Inflammatory macrophage treated with lipopolysaccharide for 1 hour (primary cell): Measurements from ENCODE around the gene ITGA3.

Source experiments
- DNase-seq, 2 donors: peaks; one replicate each; pipeline ENCODE4 v3.0.0-alpha.2; 2020 to 2022

The ITGA3 gene

DNA sequence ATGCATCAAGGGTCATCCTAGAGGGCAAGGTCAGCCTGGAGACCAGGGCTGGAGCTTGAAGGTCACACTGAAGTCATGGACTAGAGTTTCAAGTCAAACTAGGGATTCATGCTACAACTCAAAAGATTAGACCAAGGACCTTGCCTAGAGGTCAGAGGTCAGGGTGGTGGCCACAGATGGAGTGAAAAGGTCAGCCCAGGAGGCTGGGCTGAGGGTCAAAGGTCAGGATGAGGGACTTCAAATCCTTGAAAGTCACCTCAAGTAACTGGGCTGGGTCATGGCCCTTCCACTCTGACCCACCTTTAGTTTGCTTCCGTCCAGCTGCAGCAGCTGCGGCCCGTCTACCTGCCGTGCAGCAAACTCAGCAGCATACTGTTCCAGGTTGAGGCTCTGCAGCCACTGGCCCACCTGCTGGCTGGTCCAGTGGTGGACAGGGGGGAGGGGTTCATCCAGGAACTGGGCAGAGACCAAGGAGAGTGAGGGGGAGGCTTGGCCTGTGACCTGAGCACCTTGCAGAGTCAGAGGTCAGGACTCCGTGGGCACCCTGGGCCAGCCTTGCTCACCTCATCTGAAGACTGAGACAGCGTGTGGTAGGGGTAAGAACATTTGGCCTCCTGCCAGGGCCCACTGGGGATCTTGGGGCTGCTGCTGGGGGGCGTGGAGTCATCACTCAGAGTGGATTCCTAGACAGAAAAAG, 57.9 kb downstream of the ITGA3 start:
- DNase-seq, result no peak

DNA sequence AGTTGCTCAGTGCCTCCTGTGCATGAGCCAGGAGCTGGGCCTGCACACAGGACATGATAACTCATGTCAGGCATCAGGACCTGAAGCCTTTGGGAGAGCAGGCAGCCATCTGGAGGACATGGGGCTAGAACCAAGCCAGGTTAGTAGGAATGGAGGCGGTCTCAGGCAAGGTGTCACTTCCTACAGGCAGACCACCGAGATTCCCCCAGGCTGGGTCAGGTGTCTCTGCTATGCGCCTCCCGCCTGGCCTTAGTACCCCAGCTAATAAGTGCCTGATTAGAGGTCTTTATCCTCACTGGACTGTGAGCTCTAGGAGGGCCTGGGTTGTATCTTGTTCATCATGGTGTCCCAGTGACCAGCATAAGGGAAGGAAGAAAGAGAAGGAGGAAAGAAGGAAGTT, 58.5 kb downstream of the ITGA3 start:
- DNase-seq, result no peak

DNA sequence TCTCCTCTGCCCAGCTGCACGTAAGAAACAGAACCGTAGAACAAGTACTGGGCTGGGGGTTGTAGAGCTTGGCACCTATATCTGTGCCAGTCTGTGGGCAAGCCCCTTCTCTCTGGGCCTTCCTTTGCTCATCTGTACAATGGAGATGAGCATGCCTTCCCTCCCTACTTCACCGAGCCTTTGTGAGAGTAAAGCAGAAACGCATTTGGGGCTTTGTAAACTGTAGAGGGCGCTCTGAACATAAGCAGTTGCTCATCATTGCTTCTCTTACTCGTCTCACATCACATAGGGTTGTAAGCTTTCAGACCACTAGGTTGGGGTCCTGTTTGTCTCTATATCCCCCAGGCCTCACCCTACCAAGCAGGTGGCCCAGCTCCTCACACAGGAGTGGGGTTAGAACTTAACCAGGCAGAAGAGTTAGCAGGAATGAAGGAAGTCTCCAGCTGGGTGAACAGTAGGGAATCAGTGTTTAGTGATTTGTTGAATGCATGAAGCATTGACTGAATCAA, 59.0 kb downstream of the ITGA3 start:
- DNase-seq, result peak; percentile 67 to 85

DNA sequence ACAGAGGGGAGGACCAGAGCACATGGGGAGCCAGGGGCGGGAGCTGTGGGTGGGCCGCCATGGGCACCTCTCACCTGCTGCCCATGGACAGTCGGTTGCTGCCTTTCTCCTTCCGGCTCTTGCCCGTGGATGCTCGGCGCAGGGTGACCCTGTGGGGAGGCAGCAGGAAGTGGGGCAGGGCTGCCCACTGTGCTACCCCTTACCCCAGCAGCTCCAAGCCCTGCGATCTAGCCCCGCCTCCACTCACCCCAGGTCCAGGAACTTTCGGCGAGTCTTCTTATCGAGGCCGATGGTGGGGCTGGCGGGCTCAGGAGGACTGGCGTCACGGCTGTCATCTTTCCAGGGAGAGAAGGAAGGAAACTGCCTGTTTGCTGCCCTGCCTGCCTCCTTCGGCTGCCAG, 59.8 kb downstream of the ITGA3 start:
- DNase-seq, result no peak

DNA sequence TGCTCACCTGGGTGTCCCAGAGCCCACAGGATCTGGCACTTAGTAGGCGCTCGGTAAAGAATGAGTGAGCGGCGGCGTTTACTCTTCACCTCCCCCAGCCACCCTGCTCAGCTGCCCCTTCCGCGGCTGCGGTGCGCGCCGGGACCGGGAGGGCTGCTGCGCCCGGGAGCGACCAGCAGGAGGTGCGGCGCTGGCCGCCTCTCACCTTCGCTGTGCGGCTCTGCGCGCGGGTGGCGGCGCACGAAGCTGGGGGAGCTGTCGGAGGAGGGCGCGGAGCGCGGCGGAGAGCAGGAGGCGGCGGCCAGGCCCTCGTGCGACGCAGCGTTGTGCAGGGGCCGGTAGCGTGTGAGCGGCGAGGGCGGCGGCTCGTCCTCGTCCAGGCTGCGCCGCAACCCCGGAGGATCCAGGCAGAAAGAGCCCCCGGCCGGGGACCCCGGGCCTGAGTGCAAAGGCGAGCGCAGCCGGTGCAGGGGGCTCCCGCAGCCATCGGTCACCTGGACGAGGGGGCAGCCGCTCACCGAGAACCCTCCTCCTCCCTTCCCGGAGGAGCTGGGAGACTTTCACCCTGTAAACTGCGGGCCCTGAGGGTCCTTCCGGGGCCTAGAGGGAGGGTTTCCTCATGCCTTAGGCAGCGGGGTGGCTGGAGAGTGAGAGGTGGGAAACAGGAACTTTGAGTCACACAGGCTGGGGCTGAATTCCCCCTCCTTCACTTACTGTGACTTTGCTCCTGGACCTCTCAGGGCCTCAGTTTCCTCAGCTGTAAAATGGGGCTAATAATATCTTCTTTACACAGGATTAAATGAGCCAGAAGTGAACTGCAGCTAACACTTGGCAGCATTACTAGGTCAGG, 61.5 kb downstream of the ITGA3 start:
- DNase-seq, result peak in 1 of 2 donors; percentile 57

DNA sequence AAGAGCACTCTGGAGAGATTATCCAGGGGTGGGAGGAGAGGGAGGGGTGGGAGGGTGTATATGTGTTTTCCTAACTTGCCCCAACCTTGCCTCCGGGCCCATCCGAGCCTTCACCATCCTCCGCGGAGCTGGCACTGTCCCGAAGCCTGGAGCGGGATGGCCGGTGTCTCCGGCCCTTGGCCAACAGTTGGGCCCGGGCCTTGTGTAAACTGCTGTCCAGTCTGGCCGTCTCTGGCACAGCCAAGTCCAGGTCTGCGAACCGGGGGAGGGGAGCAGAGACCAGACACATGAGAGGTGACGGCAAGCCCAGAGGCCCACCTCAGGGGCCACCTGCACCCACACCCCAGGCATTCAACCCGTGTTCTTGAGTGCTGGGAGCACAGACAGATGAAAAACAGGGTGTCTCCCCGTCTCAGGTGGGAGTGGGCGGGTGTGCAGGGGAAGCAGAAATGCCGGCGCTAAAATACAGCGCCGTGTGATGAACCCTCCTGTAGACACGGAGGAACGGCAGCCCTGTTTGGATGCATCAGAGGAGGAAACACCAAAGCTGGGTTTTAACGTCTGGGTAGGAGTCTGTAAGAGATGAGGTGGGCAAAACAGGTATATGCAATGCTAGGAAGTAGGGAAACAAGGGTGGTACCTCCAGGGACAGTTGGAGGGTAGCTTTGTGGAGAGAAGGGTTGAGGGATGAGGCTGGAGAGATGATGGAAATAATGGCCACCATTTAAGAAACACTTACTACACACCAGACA, 62.3 kb downstream of the ITGA3 start:
- no peak for DNase-seq

DNA sequence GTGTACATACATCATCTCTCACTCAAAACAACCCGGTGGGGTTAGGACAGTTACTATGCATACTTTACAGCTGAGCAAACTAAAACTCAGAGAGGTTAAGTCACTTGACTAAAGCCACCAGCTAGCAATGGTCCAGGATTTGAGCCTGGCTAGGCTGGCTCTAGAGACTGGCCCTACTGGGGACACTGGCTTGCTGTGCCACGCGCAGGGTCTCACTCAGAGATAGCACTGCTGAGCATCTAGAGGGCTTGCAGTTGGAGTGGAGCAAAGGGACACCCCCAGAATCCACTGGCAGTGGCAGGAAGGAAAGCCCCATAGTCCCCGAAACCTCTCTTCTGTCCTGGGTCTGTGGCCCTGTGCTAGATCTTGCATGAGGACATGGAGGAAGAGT, 62.9 kb downstream of the ITGA3 start:
- DNase-seq, result no peak

DNA sequence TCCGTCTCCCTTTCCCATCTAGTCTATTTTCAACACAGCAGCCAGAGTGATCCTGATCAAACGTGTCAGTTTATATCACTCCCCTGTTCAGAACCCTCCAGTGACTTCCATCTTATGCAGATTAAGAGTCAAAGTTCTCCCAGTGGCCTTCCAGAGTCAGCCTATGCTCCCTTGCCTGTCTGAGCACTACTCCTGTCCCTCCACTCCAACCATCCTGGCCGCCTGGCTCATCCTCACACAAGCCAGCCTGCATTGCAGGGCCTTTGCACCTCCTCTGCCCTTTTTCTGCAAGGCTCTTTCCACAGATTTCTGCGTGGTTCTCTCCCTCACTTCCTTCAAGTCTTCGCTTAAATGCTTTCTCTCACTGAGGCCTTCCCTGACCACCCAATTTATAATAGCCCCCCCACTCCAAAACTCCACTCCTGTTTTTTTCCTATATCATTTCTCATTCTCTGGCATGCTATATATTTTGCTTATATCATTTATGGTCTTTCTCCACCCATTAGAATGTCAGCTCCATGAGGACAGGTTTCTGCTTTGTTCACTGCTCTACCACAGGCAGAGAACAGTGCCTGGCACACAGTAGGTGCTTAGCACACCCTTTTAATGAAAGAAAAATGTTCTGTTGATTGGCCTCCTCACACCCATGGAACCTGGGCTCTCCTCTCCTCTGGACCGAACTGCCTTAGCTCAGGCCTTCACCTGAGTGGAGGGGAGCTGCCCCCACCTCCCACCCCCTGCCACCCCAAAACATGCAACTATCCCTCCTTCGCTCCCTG, 64.8 kb downstream of the ITGA3 start:
- no peak for DNase-seq

DNA sequence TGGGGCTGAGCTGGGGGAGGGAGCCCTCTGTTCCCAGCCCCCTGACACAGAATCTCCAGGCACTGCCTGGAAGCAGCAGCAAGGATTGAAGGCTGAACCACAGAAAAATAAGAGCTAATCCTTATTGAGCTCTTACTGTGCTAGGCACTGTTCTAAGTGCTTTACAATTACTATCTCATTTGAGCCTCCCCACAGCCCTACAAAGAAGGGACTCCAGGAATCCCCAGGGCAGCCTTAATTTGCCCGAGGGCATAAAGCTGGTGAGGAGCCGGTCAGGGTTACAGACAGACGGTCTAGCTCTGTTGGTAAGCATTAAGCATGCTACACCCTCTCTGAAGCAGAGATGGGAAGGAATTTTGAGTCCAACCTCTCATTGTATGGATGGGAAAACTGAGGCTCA, 67.0 kb downstream of the ITGA3 start:
- no peak for DNase-seq

DNA sequence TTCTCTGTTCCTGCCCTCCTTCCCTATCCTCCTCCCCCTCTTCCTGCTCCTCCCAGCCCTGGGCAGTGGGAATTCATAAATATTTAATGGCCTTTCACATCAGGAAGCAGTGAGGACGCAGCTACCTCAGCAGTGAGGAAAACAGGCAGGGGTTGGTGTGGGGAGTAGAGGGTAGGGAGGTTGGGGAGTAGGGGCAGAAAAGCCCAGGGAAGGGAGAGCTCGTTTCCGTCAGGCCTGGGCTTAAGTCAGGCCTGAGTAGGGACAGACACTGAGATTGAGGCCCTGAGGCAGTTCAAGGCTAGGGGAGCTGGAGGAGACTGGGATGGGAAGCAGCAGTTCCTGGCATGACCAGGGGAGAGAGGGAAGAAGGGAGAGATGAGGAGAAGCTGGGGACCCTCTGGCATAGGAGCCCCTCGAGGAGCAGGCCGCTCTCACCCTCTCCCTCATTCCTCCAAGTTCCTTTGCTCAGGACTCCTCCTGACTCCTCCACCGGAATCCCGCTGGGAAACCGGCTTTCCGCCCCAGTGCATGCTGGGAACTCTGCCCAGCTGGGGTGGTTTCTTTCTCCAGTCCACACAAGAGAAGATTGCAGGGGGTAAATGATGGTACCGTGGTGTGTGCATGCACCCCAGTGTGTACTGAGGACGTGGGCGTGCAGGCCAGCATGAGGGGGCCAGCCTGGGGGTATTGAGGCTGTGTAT, 67.9 kb downstream of the ITGA3 start:
- DNase-seq, result no peak

DNA sequence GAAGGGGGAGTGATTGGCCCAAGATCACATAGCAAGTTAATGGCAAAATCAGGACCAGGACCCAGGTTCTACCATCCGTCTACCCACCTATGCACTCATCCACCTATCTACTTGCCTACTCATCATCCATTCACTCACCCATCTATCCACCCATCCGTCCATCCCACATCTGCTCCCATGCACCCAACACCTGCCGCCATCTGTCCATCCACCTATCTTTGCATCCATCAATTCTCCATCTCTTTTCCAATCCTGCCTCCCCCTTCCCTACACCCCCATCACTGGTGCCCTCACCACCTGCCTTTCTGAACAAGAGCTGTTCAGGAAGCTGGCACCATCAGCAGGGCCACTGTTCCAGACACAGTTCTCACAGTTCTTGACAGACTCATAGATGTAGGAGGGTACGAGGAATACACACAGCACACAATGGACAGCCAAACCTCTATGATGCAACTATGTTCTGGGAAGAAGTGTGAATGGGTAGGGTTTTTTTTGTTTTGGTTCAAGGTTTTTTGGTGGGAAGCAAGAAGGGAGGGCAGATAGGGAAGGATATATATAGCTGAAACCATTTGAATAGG, 69.6 kb downstream of the ITGA3 start:
- DNase-seq, result no peak

DNA sequence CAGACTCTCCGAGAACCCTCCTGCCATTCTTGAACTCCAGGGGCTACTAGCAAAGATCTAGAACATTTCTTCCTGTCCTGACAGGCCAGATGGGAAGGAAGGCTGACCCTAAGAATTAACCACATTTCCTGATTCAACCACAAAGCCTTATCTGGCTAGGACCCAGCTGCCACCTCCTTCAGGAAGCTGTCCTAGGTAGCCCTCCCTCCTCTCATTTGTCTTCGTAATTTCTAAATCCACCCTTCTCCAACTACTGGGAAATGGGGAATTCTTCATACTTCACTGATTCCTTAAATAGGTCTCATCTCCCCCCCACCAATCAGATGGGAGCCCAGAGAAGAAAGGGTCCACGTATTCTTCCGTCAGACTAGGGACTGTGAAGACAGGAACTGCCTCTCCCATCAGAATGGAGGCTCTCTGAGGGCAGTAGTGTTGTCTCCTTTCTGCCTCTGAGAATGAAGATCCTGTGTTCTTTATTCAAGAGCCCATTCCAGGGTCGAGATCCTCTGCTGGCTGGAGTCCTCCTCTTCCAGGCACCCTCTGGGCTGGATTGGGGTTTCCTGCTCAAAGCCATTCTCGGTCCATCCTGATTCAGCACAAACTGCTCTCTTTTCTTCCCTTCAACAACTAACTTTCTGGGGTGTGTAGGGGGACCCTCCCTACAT, 71.9 kb downstream of the ITGA3 start:
- DNase-seq, result no peak

DNA sequence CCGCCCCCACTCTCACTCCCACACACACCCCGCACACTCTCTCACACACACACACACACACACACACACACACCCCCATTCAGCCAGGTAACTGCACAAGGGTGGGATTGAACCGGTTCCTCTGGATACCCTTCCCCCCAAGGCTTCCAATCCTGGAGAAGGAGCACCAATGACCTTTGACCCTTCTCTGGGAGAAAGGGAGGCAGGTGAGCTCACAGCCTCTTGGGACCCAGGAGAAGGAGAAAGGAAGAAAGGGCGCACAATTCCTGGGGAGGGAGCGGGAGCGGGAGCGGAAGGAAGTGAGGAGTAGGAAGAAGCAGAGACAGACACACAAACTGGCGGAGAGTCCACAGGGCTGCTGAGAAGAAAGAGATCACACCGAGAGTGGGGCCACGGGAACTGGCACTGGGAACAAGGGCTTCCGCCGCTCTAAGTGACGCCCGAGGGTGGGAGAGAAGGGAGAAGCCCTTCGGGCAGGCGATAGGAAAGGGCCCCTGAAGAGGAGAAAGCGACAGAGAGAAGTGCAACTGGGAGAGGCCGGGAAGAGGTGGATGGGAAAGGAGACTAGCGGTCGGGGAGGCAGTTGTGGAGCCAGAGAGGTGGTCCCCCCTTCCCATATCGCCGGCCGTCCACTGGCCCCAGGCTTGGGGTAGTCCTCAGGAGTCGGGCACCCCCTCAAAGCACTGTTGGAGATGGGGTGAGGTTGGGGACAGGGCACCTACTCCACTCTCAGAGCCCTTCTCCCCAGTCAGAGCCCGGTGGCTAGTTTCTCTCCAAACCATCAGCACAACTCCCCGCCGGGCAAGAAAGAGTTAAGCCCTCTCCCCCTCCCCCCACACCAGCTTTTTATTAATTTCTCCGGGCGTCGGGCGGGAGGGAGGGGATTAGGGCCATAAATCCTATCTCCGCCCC, 72.8 kb downstream of the ITGA3 start:
- DNase-seq, result no peak

DNA sequence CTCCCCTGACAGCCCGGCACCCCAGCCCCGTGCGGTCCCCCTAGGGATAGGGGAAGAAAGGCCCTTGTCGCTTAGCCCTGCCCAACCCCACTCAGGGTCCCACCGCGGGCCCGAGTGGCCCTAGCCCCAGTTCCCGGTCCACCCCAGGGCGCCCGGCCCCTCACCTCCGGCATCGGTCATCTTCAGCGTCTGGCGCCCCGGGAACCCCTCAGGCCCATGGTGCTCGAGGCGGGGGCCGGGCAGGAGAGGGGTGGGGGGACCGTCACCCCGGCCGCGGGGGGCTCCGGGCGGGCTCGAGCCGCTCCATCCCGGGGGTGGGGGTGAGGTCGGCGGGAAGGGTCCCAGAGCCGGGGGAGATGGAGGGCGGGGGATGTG, 73.4 kb downstream of the ITGA3 start:
- no peak for DNase-seq

DNA sequence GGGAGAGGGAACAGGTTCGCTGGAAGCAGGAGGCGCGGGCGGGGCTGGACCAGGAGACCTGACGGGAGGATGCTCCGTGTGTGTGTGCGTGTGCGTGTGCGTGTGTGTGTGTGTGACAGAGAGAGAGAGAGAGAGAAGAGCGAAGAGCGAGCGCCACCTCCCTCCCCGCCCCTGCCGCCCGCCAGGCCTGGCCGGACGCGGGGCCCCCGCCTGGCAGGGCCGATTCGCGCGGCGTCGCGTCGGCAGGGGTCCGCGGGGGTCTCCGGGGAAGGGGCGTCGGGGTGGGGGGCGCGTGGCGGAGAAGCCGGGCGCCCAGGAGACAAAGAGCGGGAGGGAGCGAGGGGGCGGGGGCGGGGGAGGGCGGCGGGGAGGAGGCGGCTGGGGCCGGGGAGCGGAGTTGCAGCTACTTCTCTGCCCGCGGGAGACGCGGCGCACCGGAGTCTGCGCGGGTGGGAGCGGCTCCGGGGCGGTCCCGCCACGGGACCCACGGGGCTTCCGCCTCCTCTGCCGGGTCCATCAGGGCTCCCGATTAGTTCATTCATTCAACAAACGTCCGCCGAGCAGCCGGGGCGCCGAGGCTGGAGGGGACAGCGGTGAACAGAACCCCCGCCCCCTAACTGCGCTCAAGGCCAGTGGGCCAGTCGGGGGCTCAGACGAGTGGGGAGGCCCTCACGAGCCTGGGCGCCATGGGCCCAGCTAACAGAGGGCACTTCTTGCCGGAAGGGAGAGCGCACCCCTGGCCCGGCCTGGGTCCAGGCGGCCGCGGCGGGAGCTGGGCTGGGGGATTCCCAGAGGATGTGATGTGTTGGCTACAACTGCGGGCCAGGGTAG, 74.0 kb downstream of the ITGA3 start, which contains the start of gene SAMD14:
Gene SAMD14, minus strand, starts transcription at position 433 of the 831 bp plus-strand sequence. CDS start 5,201 bp downstream, outside the sequence.
- DNase-seq, result peak; percentile 57 to 64

DNA sequence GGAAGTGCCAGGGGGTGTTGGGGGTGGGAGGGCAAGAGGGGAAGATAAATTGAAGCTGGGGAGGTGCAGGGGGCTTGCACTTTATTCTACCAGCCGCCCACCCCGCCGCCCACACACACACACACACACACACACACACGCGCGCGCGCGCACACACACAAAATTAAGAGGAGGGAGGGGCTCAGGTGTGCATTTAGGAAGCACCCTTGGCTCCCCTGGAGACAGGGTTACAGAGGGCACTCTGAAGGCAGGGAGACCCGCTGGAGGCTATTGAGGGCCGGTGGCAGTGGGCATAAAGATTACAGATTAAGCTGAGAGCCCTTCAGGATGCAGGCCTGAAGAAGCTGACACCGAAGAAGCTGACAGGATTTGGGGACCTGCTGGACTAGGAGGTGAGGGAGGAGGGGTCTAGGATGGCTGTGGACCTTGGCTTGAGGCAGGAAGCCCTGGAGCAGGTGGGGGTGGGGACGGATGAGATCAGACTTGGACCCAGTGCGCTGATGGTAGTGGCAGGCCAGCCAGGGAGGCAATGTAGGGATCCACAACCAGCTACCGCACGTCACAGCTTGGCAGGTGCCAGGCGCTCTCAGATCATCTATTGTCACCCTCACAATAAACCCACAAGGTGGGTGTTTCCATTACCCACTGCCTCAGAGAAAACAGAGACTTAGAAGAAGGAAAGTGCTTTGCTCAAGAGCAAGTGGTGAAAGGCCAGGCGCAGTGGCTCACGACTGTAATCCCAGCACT, 74.8 kb downstream of the ITGA3 start:
- DNase-seq, result no peak

DNA sequence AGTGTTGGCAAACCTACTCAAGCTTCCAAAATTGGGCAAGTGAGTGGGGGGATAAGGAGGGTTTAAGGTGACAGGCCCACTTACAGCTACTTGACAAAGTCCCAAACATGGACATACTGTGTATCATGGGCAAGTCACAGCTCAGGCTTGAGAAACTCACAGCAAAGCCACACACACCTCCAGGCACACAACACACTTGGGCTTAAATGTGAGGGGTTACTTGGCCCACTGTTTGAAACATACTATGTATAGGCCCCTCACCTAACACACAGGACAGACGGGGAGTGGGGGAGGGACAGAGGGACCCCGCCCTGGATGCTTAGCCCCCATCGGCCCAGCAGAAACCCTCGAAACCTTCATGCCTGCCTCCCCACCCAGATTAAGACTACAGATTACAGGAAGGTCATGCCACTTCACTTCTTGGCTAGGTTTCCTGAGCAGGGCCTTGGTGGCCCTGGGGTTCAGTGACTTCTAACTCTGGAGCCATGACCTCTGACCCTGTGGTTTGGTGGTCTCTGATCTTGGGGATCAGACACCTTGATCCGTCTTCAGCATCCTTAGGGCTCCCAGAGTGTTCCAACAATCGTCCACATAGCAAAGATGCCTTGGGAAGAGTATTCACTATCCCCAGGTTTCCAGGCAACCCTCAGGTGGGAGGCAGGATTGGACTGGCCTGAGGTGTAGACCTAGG, 76.3 kb downstream of the ITGA3 start:
- DNase-seq, result no peak
